G401 (cell line): ENCODE results near the gene ROBO1. TPM values are rescaled to one million over a fixed set of nuclear protein-coding genes. Genes with fewer than 3 reads are reported as not detected.
"Not testable (repeated sequence)": the region's sequence is repeated elsewhere in the genome, so short reads cannot be mapped to it uniquely, and the experiment has no call there.

Experiments
- DNase-seq: peaks from one replicate; pipeline ENCODE4 v3.0.0-alpha.2; 2015; ENCODE audit warnings: low spot score
- in situ Hi-C: cut with HindIII; loops from 2 replicates; pipeline ENCODE4 v1.10.0; 2016; ENCODE audit warnings: low sequenced_read_pairs, mixed read lengths
- total RNA-seq: library from RNA; depleted of rRNA; stranded (reverse); fragments of >200 nt; shearing (Covaris generic); gene quantifications from 2 replicates; pipeline ENCODE4 v1.2.3, GENCODE V29; 2014

Gene ROBO1
- total RNA-seq, 1 experiment from 2014 or later, result 1.4 TPM

DNA sequence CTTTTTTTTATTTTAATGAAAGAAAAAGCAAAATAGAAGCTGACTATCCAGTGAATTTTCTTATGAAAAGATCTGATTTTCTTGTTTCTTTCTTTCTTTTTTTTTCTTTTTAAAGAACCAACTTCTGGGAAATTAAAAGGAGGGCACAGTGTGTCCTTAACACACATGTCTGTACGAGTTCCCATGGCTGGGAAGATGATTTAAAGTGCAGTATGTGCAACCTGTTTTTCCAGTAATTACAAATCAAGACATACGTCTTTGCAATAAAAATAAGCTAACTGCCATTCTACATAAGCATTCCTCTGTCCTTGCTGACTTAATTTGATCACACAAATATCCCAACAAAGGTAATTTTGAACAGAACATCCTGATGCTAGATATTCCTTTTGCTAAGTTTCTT, 416.1 kb downstream of the ROBO1 start:
- DNase-seq, result no peak
- in situ Hi-C loops, result no loop called here

DNA sequence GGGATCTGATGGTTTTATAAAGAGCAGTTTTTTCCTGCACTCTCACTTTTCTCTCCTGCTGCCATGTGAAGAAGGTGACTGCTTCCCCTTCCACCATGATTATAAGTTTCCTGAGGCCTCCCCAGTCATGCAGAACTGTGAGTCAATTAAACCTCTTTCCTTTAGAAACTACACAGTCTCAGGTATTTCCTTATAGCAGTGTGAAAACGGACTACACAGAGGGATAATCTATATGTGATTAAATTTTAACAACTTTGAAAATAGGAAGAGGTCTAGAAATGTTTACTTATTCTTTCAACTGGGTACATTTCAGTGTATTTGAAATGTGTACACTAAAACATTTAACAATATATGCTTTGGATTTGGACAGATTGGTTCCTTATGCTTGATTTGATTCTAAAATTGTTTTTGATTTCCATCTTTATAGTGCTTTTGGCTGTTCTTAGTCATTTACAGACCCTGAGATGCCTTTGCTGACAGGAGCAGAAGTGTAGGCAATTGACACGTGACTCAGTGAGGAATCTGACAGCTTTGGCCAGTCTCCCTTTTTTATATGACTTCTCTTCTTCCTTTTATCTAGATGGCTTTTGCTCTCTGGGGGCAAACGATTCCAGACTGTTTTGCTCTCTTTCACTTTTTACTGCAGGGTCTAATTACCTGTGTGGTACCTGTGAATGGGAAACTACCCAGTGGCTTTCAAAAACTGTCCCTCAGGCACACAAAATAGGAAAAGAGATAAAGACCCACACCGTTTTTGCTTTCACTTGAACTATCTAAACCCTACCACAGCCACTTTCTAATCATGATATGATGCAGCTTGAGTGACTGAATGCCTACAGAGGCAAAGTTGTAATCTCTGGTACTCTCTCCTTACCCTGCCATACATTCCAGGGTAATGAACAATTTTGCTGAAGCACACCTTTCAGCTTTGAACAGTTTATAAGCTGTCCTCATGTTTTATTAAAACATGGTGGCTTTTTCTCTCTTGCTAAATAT, 422.6 kb downstream of the ROBO1 start:
- in situ Hi-C loops, result no loop called here
- DNase-seq, result no peak

GRCh38 chr3:79341961-79342360, 425.8 kb downstream of the ROBO1 start:
- in situ Hi-C loops, result no loop called here

GRCh38 chr3:79339846-79340245, 428.0 kb downstream of the ROBO1 start:
- in situ Hi-C loops, result no loop called here

More at GRCh38 chr3:79341961-79342360, 425.8 kb downstream of the ROBO1 start:
- no peak for DNase-seq

GRCh38 chr3:79337798-79338197, 430.0 kb downstream of the ROBO1 start:
- in situ Hi-C loops, result no loop called here
- no peak for DNase-seq

More at GRCh38 chr3:79339846-79340245, 428.0 kb downstream of the ROBO1 start:
- DNase-seq, result no peak

DNA sequence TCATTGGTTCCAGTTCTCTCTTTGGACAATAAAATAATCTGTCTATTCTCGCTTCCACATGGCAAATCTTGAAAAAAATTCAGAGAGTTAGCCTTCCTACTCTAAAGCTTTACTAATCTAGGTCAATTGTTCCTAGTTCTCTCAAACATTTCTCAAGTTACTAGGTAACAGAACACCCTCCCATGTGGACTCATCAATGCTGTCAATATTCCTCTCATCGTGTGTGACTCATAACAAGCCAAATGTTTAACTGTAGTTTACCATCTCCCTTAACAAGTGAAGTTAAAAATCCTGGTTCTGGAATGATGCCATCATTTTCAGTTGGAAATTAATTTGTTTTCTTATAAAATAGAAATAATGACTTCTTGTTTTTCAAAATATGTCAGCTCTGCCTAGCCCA, 438.6 kb downstream of the ROBO1 start:
- DNase-seq, result no peak
- in situ Hi-C loops, result no loop called here

DNA sequence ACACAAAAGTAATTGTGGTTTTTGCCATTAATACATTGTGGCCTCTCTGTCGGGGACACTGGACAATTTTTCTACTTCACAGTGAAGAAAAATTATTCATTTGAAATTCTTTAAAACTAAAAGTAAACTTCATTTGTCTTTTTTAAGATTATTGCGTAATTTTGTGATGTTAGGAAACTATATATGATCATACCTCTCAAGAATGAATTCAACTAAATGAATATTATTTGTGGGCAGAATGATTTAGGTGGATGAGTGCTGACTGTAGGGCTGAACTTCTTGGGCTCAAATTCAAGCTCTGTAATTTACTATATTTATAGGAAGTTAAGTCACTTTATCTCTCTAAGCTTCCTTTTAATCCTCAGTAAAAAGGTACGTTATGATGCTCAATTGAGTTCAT, 441.2 kb downstream of the ROBO1 start:
- no peak for DNase-seq
- in situ Hi-C loops, result no loop called here

DNA sequence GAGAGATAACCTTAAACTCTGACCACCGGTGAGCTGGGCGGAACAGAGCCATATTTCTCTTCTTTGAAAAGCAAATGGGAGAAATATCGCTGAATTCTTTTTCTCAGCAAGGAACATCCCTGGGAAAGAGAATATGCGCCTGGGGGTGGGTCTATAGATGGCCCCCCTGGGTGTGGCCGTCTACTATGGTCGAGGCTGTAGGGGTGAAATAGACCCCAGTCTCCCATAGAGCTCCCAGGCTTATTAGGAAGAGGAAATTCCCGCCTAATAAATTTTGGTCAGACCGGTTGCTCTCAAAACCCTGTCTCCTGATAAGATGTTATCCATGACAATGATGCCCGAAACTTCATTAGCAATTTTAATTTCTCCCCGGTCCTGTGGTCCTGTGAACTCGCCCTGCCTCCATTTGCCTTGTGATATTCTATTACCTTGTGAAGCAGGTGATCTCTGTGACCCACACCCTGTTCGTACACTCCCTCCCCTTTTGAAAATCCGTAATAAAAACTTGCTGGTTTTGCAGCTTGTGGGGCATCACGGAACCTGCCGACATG, 441.9 kb downstream of the ROBO1 start:
- DNase-seq, in situ Hi-C loops: not testable (repeated sequence)

GRCh38 chr3:79317551-79318518, 450.0 kb downstream of the ROBO1 start:
- DNase-seq, result no peak
- in situ Hi-C loops, result no loop called here

- no peak for DNase-seq
- in situ Hi-C loops, result no loop called here
These were observed 452.8 kb downstream of the ROBO1 start for GRCh38 chr3:79314962-79315361.

DNA sequence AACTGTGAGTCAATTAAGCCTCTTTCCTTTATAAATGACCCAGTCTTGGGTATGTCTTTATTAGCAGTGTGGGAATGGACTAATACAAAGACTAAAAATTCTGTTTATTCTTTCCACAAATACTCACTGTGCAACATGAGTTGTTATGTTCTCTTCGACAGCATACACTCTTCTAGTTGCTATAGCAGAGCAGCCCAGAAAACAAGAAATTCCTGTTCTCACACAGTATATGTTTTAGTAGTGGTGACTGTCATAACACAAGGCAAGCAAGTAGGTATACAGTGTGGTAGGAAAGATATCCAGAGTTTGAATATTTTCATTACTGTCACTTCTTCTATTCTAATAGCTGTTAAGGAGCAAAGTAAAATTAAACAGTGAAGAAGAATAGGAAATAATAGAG, 453.3 kb downstream of the ROBO1 start:
- in situ Hi-C loops, result no loop called here
- no peak for DNase-seq

- in situ Hi-C loops, result no loop called here
- DNase-seq, result no peak
These were observed 457.8 kb downstream of the ROBO1 start for GRCh38 chr3:79310016-79310415.

DNA sequence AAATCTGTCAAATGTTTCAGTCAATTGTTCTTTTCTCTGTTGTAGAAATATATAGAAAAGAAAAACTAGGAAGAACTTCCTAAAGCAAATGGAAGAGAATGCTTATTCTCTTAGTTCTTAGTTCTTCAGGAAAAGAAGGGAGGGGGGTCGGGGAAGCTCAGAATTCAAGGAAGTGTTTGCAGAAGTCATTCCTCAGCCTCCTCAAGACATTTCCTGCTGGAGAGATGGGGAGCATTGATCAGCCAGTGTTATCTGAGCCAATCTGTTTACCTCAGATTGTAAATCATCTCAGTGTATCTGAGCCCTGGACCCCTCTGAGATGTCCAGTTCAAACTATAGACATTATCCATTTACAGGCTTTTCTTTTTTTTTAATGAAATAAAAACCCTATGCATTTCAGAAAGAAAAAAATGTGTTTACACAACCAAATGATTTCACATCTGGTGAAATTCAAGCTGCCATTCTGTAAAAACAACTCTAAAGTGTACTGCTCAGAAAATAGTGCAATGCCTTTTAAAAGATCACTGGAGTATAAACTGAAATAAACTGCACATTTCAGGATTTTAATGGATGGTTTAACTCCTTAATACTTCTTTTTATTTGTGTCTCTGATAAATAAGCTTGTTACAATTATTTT, 460.7 kb downstream of the ROBO1 start:
- DNase-seq, result no peak
- in situ Hi-C loops, result no loop called here

DNA sequence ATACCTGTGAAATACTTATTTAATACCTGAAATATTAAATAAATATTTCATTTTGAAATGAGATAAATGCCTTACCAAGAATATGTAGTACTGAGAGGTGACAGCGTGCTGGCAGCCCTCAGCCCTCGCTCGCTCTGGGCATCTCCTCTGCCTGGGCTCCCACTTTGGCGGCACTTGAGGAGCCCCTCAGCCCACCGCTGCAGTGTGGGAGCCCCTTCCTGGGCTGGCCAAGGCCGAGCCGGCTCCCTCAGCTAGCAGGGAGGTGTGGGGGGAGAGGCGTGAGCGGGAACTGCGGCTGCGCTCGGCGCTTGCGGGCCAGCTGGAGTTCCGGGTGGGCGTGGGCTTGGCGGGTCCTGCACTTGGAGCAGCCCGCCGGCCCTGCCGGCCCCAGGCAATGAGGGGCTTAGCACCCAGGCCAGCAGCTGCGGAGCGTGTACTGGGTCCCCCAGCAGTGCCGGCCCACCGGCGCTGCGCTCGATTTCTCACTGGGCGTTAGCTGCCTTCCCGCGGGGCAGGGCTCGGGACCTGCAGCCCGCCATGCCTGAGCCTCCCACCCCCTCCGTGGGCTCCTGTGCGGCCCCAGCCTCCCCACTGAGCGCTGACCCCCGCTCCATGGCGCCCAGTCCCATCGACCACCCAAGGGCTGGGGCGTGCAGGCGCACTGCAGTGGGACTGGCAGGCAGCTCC, 467.7 kb downstream of the ROBO1 start:
- in situ Hi-C loops, DNase-seq: not testable (repeated sequence)

DNA sequence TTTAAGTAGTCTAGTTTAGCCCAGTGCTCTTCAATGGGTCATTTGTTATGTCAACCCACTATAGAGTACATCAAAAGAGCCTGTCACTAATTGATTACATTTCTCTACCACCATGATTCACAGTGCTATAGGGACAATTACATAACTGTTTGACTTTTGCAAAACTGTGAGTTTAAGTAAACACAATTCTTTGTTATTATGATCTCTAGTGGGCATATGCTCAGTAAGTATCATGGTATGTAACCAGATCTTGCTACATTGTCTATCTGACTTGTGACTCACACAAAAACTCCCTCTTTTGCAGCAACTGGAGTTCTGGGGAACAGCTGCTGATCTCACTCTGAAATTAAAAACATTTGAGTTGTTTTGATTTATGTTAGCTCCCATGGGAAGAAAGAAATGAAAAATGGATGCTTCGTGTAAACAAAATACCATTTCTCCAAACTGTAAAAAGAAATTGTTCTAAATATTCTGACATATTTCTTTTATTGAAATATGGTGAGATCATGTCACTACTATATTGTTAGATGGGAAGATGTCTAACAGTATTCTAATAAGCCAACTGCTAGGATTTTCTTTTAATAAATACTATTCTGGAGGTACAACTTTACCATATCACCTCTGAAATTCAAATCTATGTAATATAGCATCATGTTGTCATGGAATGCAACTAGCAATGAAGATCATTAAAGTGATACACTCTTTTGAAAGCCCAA, 470.4 kb downstream of the ROBO1 start:
- in situ Hi-C loops, result no loop called here
- no peak for DNase-seq

DNA sequence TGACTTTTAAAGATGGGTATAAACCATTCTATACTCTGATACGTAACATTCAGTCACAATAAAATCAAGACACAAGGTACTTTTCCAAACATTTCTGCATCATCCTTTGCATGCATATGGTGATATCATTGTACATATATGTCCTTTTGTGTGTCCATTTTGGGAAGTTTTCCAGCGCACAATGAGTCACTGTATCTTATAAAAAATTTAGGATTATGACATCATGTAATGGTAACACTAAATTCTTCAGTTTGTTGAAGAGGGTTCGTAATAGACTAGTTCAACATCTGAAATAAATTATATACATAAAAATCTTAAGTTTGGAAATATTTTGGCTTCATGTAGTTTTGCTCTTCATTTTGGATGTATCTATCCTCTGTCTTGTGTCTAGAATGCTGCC, 480.9 kb downstream of the ROBO1 start:
- DNase-seq, result no peak
- in situ Hi-C loops, result no loop called here

GRCh38 chr3:79285871-79286270, 481.9 kb downstream of the ROBO1 start:
- DNase-seq, result no peak
- in situ Hi-C loops, result no loop called here

DNA sequence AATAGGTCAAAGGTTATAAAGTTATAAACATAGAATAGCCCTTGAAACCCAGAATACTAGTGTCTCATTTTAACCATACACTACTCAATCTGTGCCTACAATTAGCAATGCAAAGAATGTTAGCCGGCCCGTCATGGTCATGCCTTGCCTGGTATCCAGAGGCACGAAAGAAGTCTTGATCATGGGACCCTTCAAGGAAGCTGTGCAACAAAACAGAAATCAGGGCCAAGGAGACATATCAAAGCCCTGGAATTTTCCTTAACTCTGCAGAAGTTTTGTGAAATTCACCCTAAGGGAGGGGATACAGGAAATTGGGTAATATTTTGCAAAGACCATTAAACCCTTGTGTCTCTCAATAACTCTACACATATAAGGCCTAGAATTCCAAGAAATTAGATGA, 482.4 kb downstream of the ROBO1 start:
- in situ Hi-C loops, result no loop called here
- DNase-seq, result no peak
